LNCAP (cell line): ENCODE results near the gene NNMT.

Source experiments
- CTCF ChIP-seq: fragments of 450-650 bp; IDR thresholded peaks from 2 replicates; pipeline ENCODE4 v1.5.1; 2017; ENCODE audit warnings: mild to moderate bottlenecking

The NNMT gene

DNA sequence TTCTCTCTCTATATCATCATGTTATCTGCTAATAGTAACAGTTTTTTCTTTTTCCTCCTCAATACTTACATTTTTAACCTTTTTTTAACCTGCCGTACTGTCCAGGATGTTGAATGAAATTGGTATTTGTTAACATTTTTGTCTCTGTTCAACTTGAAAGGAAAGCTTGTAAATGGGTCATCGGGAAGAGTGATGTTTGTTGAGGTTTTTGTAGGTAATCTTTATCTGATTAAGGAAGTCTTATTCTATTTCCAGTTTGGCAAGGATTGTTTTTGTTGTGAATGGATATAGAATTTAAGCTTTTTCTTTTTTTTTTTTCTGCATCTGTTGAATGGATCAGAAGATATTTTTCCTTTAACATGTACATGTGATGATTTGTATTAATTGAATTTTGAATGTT lies 8.1 kb upstream of the NNMT start:
- TF ChIP-seq CTCF = no peak

- TF ChIP-seq CTCF = no peak
These were observed 6.4 kb upstream of the NNMT start for GRCh38 chr11:114289779-114290178.

DNA sequence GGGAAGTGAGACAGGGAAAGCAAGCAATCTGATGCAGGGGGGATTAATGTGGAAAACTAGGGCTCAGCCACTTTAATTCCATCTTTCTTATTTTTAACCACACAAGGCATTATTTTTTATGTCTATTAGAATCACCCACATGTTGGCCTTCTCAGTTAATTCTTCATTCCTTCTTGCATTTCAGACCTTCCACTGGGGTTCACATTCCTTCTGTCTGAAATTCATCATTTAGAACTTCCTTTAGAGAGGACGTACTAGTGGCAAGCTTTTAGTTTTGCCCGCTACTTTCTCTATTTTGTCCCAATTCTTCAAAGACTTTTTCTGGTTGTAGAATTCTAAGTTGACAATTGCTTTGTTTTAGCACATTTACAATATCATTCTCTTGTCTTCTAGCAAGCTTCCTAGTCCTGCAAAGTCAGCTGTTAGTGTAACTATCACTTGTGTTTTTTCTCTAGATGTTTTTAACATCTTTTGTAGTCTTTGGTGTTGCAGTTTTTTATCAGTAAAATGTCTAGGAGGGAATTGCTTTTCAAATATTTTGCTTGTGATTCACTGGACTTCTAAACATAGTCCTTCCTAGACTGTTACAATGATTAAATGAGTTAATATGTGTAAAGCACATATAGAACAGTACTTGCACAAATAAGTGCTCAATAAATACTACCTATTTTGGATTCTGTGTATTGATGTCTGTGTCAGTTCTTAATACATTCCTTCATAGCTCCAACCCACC lies 5.5 kb upstream of the NNMT start:
- TF ChIP-seq CTCF = no peak

- TF ChIP-seq CTCF = no peak
These were observed 4.8 kb upstream of the NNMT start for GRCh38 chr11:114291381-114291780.

GRCh38 chr11:114291842-114292680 lies 4.1 kb upstream of the NNMT start:
- no peak for TF ChIP-seq CTCF

- no peak for TF ChIP-seq CTCF
These were observed 2.9 kb upstream of the NNMT start for GRCh38 chr11:114293201-114293711.

- no peak for TF ChIP-seq CTCF
These were observed 590 bp downstream of the NNMT start for GRCh38 chr11:114296605-114297372.
